ENCODE measurements around the gene CEP85L.

Gene CEP85L

DNA sequence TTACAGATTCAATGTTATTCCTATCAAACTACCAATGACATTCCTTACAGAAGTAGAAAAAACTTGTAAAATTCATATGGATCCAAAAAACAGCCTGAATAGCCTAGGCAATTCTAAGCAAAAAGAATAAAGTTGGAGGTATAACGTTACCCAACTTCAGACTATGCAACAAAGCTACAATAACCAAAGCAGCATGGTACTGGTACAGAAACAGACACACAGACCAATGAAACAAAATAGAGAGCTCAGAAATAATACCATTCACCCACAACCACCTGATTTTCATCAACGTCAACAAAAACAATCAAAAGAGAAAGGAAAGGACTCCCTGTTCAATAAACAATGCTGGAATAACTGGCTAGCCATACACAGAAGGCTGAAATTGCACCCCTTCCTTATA, 120.4 kb downstream of the CEP85L start:
- no peak for DNase-seq

DNA sequence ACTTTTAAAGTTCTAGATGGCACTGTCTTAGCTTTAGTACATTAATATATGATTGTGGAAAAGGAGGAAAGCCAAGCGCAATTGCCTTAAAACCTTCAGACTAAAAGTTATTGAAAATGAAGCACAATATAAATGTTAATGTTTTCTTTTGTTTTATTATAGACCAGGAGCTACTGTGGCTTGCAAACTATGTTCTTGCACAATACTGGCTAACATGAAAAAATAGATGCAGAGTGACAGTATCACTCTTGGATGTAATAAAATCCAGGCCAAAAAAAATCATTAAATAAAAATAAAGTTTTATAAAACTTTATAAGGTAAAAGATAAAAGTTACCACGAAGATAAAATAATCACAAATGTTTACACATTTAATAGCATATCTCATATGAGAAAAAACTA, 121.6 kb downstream of the CEP85L start:
- no peak for DNase-seq

DNA sequence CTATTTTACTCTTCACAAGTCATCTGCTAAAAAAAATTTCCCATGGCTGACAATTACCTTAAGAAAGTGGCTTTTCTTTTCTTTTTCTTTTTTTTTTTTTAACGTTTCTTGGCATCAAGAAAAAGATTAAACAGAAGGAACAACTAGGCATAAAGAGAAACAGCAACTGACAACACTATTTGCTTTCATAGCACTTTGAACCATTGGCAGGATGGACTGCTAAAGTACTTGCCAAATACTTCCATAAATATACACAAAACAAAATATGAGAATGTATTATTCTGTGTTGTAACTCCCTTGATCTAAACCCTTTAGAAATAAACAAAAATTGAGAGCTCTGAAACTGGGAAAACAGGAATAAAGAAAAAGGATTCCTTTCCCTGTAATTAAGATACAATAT, 123.3 kb downstream of the CEP85L start:
- no peak for DNase-seq

DNA sequence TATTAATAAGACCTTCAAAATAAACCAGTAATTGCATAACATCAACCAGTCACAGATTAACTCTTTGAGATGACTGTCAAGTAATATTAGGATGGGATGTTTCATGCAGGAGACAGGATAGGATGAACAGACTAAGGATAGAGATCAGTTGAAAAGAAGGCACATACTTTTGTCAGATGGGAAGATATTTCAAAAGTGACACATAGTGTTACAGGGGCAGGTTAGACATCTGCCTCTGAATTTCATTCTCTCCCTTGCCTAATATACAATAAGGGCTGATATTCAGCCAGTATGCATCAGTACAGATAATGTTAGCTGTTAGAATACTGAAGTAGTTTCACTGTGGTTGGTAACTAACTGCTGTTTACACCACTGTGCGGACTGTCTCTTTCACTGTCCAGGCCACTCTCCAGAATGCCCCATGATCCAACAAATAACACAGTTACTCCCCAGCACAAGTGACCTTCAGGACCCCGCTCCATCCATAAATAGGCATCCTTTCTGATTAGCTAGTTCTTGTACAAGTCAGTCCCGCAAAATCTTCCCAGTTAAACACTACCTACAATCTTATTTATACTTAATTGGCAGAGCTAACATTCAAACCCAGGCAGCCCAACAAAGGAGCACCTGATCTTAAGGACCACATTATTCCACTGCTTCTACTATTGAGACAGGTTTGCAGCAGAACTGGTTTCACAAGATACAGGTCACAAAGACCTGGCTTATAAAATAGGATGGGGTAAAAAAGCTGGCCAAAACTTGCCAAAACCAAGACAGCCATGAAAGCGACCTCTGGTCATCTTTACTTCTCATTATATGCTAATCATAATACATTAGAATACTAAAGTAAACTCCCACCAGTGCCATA, 125.2 kb downstream of the CEP85L start:
- DNase-seq = no peak

DNA sequence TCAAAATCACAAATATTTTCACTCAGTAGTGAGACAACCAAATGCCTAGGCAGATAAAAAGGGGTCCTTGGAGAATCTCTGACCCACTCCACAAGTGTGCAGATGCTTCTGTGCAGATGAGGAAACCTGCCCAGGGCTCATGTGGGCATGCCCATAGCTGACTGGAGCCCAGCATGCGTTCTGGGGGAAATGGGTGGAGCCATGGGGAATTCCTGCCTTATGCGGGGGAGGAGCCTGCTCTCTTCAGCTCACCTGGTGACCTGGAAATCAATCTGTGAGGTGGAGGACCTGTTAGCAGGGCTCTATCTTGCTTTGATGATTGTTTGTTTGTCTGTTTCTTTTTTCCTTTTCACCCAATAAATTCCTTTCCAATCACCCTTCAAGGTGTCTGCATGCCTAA, 126.7 kb downstream of the CEP85L start:
- DNase-seq = no peak

DNA sequence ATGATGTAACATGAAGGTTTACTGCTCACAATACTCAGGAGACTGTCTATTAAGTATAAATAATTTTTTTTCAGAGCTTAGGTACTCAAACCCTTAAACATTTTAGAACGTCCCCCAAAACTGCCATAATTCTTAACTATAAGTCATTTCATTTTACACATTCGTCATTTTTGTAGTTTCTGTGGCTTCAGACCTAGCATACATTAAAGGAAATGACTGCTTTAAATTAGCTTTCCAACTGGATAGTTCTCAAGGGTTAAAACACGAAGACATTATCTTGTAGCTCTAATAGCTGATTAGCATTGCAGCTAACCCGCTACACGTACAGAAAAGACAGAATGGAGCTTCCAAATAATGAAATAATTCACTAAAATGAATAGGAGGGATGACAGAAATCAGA, 128.2 kb downstream of the CEP85L start:
- no peak for DNase-seq

DNA sequence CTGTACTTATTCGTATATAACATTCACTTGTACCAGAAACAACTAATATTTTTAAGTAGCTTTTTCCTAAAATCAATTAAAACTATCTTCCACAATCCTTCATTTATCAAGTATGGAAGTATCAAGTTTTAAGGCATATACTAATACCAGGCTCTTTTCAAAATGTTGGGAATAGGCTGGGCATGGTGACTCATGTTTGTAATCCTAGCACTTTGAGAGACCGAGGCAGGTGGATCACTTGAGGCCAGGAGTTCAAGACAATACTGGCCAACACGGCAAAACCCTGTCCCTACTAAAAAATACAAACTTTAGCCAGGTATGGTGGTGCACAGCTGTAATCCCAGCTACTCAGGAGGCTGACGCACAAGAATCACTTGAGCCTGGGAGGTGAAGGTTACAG, 129.0 kb downstream of the CEP85L start:
- no peak for DNase-seq

DNA sequence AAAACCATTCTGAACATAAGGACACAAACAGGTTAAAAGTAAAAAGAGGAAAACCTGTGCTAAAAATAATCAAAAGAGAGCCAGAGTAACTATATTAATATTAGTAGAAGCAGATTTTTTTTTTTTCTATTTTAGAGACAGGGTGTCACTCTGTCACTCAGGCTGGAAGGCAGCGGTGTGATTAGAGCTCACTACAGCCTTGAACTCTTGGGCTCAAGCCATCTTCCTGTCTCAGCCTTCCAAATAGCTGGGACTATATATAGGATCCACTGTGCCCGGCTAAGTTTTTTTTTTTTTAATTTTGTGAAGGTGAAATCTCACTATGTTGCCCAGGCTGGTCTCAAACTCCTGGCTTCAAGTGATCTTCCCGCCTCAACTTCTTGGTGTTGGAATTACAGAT, 136.7 kb downstream of the CEP85L start:
- no peak for DNase-seq

DNA sequence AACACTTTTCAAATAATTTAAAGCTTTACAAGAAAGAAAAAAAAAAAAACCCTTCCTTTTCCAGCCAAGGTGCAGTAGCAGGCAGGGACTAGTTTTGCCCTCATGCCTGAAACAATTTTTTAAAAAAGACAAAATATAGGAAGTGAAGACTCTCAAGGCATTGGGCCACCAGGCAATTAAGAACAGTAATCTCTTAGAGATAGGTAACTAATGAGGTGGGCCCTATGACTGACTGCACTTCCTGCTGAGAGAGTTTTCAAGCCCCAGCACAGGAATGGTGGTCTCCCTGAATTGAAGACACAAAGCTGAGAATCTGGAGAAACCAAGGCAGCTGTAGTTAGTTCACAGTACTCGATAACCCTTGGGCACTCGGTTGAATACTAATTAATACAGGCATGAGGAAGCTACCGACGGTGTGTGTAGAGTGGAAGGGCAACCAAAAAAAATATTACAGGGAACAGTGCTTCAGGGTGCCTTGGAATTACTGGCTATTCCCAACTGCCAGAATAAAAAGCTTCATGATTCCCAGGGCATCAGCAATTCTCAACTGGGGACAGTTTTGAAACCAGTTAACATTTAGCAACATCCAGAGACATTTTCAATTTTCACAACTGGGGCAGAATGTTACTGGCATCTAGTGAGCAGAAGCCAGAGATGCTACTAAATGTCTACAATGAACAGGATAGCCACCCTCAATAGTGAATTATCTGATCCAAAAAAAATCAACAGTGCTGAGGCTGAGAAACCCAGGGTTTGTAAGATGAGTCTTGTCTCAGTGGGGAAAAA, 139.3 kb downstream of the CEP85L start:
- DNase-seq = no peak

DNA sequence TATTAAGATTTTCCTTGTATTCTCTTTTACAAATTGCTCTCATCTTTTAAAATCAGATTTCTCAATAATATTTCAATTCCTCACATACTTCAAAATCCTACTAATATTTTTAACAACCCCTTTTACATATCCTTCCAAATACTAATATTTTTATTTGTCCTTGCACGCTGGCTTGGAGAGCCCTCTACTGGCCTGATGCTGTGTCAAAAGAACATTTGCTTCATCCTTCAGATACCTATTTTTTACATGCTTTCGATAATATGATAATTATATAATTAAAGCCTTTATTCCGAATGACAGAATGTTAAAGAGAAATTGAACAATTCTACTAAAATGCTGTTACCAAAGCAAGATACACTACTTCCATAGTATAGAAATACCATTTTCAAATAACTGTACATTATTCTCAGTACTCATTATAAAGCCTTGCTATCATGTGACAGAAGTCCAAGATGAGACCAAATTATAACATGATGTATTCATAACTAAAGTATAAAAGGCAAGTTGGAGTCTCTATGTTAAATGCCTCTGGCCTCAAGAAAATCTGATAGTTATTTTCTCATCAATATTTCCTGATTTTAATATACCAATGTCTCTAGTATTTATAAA, 142.3 kb downstream of the CEP85L start:
- no peak for DNase-seq

DNA sequence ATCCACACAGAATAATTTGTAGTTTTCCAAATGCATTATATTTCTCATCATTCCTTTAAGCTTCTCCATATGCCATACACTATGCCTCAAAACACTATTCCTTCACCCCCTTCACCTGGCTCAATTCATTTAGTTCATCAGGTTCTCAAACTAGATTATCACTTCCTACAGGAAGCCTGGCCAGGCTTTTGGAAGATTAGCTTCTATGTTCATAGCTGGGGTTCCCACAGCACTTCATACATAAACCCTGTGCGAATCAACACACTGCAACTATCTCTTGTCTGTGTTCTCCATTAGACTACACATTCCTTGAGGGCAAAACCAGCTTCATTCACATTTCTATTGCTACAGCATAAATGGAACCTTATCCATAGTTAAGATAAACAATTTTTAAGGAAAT, 143.8 kb downstream of the CEP85L start:
- no peak for DNase-seq

DNA sequence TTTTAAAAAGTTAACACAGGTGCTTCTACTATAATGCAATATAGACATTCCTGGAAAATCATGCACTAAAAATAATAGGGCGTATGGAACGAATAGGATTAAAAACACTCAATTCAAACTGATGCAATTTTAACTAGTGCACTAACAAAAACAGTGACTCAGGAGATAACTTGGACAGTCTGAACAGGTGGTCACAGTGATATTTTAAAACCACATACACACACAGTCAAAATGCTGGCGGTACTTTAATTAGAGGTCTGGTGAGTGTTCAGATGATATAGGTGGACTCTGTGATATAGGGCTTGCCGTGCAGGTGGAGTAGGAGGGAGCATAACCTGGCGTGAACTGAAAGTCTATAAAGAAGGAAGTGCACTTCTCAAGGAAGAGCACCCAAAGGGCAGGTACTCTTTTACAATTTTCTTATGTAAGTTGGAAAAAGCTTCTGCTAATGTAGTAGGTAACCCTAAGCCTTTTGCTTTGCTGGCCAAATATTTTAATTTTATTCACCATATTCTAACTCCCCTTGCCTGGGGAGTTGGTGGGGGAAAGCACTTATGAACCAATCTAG, 145.2 kb downstream of the CEP85L start:
- DNase-seq = no peak

DNA sequence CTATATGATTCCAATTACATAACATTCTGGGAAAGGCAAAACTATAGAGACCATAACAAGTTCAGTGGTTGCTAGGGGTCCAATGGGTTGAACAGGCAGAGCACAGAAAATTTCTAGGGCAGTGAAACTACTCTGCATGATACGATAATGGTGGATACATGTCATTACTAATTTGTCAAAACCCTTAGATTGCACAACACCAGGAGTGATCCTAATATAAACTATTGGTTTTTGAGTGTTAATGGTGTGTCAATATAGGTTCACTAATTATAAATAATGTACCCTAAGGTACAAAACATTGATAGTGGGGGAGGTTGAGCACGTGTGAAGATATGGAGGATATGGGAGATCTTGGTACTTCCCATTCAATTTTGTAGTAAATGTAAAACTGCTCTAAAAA, 145.7 kb downstream of the CEP85L start:
- DNase-seq = no peak

DNA sequence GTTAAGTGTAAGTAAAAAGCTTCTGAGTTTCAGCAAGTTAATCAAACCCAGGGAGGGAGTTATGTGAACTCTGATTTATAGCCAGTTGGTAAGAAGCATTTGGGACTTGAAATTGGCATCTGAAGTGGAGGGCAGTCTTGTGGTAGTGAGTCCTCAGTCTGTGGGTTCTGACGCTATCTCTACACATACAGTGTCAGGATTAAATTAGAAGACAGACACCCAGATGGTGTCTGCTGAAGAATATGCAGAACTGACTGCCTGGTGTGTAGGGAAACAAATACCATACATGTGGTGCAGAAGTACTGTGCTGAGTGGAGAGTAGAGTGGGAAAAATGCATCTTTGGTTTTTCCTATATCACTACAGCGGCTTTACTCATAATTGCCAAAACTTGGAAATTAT, 146.8 kb downstream of the CEP85L start:
- no peak for DNase-seq

DNA sequence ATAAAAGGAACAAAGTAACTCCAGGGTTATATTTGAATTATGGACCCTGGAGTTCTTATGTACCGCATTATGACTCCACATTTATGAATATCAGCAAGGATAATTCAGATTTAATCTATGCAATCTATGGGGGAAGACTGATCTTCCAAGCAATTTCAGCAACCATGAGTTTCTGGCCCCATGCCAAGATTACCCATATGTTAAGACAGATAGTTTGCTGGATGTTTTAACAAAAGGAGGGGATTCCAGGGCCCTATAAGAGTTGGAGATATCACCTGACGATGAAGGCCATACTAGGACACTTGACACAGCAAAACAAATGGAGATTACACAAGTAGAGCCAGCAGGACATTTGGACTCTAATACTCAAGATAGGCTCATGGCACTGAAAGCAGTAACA, 149.2 kb downstream of the CEP85L start:
- no peak for DNase-seq

DNA sequence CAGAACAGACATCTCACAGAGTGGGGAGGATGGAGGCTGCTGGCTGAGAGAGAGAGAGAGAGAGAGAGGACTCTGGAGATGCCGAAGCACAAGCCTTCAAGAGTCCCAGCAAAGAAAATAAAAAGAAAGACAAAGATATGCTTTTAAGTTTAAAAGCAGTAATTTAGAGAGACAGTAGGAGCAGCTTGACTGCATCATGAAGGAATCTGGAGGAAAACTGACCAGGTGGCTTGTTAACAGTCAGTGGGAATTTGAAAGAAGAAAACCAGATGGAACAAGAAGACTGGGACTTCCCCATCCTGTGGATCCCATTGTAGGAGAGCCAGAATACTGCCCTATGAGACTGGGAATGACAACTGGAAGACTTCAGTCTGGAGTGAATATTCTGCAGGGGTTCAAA, 149.6 kb downstream of the CEP85L start:
- DNase-seq = no peak

DNA sequence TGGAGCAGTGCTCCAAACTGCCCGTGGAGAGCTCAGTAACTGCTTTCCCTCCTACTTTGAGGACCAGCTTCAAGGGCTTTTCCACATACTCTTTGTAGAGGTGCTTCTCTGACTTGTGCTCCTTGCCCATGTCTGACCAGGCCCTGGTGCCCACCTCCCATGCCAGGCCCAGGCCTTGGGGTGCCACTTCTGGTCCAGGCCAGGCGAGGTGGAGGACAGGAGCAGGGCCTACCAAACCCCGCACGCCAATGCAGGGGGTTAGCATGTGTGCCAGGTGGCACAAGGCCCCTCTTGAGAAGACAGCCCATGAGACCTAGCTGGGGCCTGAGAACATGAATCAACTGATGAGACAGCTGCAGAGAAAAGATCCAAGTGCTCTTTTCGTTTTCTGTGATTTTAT, 150.3 kb downstream of the CEP85L start:
- no peak for DNase-seq

DNA sequence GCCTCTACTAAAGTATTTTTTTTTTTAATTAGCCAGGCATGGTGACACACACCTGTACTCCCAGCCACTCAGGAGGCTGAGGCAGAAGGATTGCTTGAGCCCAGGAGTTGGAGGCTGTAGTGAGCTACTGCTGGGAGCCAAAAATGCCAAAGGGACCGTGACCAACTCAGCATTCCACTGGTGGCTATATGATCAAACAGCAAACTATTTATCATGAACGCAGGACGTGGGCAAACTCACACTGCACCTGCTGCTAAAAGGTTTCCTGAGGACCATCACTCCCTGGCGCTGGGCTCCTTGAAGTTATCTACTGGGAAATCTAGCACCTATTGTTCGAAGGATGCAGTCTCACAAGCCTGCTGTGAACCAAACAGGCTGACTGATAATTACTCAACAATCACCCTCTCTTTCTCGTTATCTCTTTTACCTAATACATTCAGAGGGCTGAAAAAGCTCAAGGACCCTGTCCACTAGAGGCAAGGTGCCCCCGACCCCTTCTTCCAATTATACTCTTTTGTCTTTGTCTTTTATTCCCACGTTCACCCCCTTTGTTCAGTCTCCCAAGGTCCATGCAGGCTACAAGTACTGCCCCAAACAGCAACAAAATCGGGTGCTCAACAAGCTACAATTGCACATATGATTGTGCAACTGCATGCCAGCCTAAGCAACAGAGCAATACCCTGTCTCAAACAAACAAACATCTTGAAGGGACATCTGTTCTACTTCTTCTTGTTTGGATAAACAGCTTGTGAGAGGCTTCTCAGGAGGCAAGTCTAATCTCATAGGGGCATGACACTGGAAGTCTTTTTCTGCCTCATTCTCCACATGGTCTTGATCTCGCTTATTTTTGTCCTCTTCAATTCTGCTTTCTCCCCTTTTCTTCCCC, 151.0 kb downstream of the CEP85L start:
- no peak for DNase-seq

DNA sequence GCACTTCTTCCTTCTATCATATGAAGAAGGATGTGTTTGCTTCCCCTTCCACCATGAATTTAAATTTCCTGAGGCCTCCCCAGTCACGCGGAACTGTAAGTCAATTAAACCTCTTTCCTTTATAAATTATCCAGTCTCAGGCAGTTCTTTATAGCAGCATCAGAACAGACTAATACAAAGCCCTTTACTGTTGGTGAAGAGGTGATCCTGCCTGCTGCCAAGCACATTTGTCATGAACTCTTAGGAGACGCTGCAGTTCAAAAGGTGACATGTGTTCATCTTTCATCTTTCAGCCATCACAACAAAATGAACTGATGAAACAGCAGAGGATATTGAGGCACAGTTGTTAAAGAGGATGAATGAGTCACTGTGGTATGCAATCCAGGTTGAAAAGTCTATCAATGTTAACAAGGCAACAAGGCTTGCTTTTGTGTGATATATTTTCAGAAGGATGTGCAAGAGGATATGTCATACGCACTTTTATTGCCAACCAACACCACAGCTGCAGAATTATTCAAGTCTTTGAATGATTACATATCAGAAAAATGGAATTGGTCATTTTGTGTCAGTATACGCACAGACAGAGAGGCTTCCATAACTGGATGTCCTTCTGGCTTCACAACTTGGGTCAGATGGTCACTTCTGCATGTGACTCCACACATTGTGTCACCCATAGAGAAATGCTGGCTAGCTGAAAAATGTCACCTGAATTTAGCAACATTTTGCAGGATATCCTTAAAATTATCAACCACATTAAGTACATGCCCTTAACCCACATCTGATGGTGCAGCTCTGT, 155.7 kb downstream of the CEP85L start:
- no peak for DNase-seq

DNA sequence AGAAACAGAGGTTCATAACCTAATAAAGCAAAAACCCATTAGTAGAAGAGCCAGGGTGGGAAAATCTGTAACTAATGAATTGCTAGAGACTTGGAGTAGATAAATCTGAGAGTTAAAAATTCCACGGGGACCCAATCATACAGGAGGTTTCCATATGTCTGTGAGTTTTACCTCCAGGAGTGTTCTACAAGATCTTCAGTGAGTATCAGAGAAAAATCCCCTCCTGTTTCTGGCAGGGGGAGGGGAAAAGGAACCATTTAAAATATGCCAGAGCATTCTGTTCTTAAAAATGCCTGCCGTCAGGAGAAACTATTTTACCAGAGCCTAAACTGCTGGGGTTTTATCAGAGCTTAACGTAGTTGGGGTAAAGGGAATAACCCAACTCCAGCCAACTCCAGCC, 157.3 kb downstream of the CEP85L start:
- no peak for DNase-seq

DNA sequence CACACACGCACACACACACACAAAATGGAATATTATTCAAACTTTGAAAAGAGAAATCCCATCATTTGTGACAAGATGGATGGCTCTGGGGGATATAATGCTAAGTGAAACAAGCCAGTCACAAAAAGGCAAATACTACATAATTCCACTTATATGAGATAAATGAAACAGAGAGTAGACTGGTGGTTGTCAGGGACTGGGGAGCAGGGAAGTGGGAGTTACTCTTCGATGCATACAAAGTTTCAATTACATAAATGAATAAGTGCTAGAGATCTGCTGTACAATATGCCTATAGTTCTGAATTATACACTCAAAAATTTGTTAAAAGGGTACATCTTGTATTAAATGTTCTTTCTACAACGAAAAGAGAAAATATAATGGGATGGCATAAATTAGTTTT, 161.4 kb downstream of the CEP85L start:
- no peak for DNase-seq

DNA sequence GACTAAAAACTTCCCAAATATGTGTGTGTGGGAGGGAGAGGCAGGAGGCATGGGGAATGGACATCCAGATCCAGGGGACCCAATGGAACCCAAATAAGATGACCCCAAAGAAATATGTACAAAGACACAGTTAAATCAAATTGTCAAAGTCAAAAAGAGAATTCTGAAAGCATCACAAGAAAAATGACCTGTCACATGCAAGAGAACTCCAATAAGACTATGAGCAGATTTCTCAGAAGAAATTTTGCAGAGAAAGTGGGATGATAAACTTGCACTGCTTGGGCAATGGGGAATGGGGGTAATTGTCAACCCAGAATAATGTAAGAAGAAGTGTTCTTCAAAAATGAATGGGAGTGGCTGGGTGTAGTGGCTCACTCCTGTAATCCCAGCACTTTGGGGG, 162.8 kb downstream of the CEP85L start:
- DNase-seq = no peak

Measured in CD4-positive, alpha-beta T cell treated with Interleukin-12 subunit alpha and Interleukin-12 subunit beta, for 1 hour (primary cell).